ENCODE data around the gene CLDND1. TPM values are rescaled to one million over a fixed set of nuclear protein-coding genes. Genes with fewer than 3 reads are reported as not detected.
A peak's percentile ranks its signal among the peaks of the same experiment; 100 is the strongest.

CLDND1 gene
- total RNA-seq, 2 experiments from 2014 or later, result 70.7 to 80.4 TPM

GRCh38 chr3:98564282-98565005, 41.7 kb upstream of the CLDND1 start:
- no peaks in the 10 kb centered on the region for H3K9me3 ChIP-seq (ENCODE audit: low read length)
- peaks cover 64% of the 10 kb centered on the region for H3K4me1 ChIP-seq (ENCODE audit: insufficient read depth, low read length, poor library complexity, severe bottlenecking)
- ChIA-PET CTCF (ENCODE audit: unreplicated experiment) (interaction anchor here (1.2 to 2.3 kb wide), 2 partner anchors 28 to 41 kb away, joined by 3 to 9 read pairs; no protein-coding TSS in a partner anchor), POLR2A (interaction anchor here (0.6 to 19.7 kb wide), 23 partner anchors 8 to 528 kb away, joined by 3 to 296 read pairs (median 5); partner anchors contain the start of genes CLDND1 and GPR15)
- H3K4me3 ChIP-seq (ENCODE audit: low read depth, low read length, poor library complexity, severe bottlenecking), result peak overlapping the region; percentile 28
- H2AFZ ChIP-seq (ENCODE audit: low read length), result peak overlapping the region; percentile 84; the same call in 1 of the 2 replicates
- peak overlapping the region; percentile 86 for H3K27ac ChIP-seq (ENCODE audit: low read depth, low read length, poor library complexity, severe bottlenecking)
- no TSS peak for BruUV-seq (replicated peaks)
- no peaks in the 10 kb centered on the region for H4K20me1 ChIP-seq (ENCODE audit: insufficient read depth, low read length)
- peak; percentile 79 for DNase-seq (ENCODE audit: low spot score)
- TF ChIP-seq CTCF (conservative IDR thresholded peaks at IDR 0.05; ENCODE audit: low read length) (peak; percentile 46; the same call in 1 of the 2 replicates), EZH2phosphoT487 (IDR thresholded peaks at IDR 0.05; ENCODE audit: borderline replicate concordance, low read depth, low read length) (no peak)
- no peaks in the 10 kb centered on the region for H3K79me2 ChIP-seq (ENCODE audit: insufficient read depth, low read depth, low read length)
- intact Hi-C loops (cut with micrococcal nuclease; ENCODE audit: unreplicated experiment), result loop anchor here (1.0 to 5.0 kb wide), 2 partner anchors 28 to 448 kb away; no protein-coding TSS in a partner anchor
- H3K36me3 ChIP-seq (ENCODE audit: insufficient read depth, low read length), result no peaks in the 10 kb centered on the region
- H3K9me2 ChIP-seq (ENCODE audit: insufficient read depth, low read length), result no peaks in the 10 kb centered on the region
- H3K4me2 ChIP-seq (ENCODE audit: low read length), result peak overlapping the region; percentile 61

GRCh38 chr3:98563661-98564281, 41.1 kb upstream of the CLDND1 start:
- POLR2A ChIA-PET, result interaction anchor here (0.6 to 19.7 kb wide), 23 partner anchors 8 to 1052 kb away, joined by 3 to 296 read pairs (median 5); partner anchors contain the start of genes CLDND1 and GPR15
- H3K4me1 ChIP-seq (ENCODE audit: insufficient read depth, low read length, poor library complexity, severe bottlenecking), result peaks cover 64% of the 10 kb centered on the region
- peak overlapping the region; percentile 61 for H3K4me2 ChIP-seq (ENCODE audit: low read length)
- H3K4me3 ChIP-seq (ENCODE audit: low read depth, low read length, poor library complexity, severe bottlenecking), result peak overlapping the region; percentile 36
- TF ChIP-seq CTCF (conservative IDR thresholded peaks at IDR 0.05; ENCODE audit: low read length), result no peak
- TF ChIP-seq EZH2phosphoT487 (IDR thresholded peaks at IDR 0.05; ENCODE audit: borderline replicate concordance, low read depth, low read length), result no peak
- peak overlapping the region; percentile 86 for H3K27ac ChIP-seq (ENCODE audit: low read depth, low read length, poor library complexity, severe bottlenecking)
- no peaks in the 10 kb centered on the region for H3K9me3 ChIP-seq (ENCODE audit: low read length)
- BruUV-seq (replicated peaks), result no TSS peak
- no peaks in the 10 kb centered on the region for H3K36me3 ChIP-seq (ENCODE audit: insufficient read depth, low read length)
- H3K9me2 ChIP-seq (ENCODE audit: insufficient read depth, low read length), result no peaks in the 10 kb centered on the region
- H4K20me1 ChIP-seq (ENCODE audit: insufficient read depth, low read length), result no peaks in the 10 kb centered on the region
- CTCF ChIA-PET (ENCODE audit: unreplicated experiment), result interaction anchor here (1.0 to 2.3 kb wide), 4 partner anchors 17 to 41 kb away, joined by 3 to 9 read pairs (median 3); no protein-coding TSS in a partner anchor
- intact Hi-C loops (cut with micrococcal nuclease; ENCODE audit: unreplicated experiment), result loop anchor here (1.0 to 5.0 kb wide), 4 partner anchors 23 to 449 kb away; partner anchors contain the start of gene CLDND1
- peak; percentile 50 for DNase-seq (ENCODE audit: low spot score)
- peak overlapping the region; percentile 69; the same call in 1 of the 2 replicates for H2AFZ ChIP-seq (ENCODE audit: low read length)
- H3K79me2 ChIP-seq (ENCODE audit: insufficient read depth, low read depth, low read length), result no peaks in the 10 kb centered on the region
